Measurements from ENCODE around the gene CTNNA3.

- TF ChIP-seq CTCF (IDR thresholded peaks at IDR 0.05 in 8 of 11, conservative IDR thresholded peaks at IDR 0.05 in 3 of 11) (no peak), POLR2A (IDR thresholded peaks at IDR 0.05) (no peak), POLR2AphosphoS5 (IDR thresholded peaks at IDR 0.05) (no peak)
These were observed 767.8 kb downstream of the CTNNA3 start for GRCh38 chr10:66927971-66928770.

All from spleen (tissue), 7 donors.